Measurements from ENCODE around the gene ABLIM2. TPM values are rescaled to one million over a fixed set of nuclear protein-coding genes. Genes with fewer than 3 reads are reported as not detected.

The ABLIM2 gene
- total and polyA plus RNA-seq, 10 of the 15 experiments (the other 5 are each of a cell fraction or from before 2014, with no cell fraction given), result 0.03 to 0.15 (median 0.05) TPM; not detected in 7

DNA sequence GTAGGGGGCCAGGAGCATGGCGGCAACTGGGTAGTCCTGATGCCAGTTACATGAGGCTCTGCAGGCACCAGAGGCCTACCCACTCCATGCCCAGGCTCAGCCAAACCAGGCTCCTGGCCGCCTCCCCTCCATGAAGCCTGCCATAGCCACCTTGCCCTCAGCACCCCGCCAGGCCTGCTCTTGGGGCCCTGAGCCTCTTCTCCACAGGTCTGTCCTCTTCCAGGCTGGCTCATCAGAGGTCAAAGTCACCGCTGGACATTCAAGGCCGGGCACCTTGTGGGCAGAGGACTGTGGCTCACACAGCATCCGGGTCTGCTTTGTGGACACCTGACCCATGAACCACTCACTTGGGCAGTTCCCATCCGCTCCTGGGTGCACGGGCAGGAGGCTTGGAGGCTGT is 158.9 kb downstream of the ABLIM2 start (continued):
- TF ChIP-seq, protein P1, sequence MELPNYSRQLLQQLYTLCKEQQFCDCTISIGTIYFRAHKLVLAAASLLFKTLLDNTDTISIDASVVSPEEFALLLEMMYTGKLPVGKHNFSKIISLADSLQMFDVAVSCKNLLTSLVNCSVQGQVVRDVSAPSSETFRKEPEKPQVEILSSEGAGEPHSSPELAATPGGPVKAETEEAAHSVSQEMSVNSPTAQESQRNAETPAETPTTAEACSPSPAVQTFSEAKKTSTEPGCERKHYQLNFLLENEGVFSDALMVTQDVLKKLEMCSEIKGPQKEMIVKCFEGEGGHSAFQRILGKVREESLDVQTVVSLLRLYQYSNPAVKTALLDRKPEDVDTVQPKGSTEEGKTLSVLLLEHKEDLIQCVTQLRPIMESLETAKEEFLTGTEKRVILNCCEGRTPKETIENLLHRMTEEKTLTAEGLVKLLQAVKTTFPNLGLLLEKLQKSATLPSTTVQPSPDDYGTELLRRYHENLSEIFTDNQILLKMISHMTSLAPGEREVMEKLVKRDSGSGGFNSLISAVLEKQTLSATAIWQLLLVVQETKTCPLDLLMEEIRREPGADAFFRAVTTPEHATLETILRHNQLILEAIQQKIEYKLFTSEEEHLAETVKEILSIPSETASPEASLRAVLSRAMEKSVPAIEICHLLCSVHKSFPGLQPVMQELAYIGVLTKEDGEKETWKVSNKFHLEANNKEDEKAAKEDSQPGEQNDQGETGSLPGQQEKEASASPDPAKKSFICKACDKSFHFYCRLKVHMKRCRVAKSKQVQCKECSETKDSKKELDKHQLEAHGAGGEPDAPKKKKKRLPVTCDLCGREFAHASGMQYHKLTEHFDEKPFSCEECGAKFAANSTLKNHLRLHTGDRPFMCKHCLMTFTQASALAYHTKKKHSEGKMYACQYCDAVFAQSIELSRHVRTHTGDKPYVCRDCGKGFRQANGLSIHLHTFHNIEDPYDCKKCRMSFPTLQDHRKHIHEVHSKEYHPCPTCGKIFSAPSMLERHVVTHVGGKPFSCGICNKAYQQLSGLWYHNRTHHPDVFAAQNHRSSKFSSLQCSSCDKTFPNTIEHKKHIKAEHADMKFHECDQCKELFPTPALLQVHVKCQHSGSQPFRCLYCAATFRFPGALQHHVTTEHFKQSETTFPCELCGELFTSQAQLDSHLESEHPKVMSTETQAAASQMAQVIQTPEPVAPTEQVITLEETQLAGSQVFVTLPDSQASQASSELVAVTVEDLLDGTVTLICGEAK (IDR thresholded peaks at IDR 0.05; ENCODE audit: borderline replicate concordance), result no peak
- TF ChIP-seq, protein P2, sequence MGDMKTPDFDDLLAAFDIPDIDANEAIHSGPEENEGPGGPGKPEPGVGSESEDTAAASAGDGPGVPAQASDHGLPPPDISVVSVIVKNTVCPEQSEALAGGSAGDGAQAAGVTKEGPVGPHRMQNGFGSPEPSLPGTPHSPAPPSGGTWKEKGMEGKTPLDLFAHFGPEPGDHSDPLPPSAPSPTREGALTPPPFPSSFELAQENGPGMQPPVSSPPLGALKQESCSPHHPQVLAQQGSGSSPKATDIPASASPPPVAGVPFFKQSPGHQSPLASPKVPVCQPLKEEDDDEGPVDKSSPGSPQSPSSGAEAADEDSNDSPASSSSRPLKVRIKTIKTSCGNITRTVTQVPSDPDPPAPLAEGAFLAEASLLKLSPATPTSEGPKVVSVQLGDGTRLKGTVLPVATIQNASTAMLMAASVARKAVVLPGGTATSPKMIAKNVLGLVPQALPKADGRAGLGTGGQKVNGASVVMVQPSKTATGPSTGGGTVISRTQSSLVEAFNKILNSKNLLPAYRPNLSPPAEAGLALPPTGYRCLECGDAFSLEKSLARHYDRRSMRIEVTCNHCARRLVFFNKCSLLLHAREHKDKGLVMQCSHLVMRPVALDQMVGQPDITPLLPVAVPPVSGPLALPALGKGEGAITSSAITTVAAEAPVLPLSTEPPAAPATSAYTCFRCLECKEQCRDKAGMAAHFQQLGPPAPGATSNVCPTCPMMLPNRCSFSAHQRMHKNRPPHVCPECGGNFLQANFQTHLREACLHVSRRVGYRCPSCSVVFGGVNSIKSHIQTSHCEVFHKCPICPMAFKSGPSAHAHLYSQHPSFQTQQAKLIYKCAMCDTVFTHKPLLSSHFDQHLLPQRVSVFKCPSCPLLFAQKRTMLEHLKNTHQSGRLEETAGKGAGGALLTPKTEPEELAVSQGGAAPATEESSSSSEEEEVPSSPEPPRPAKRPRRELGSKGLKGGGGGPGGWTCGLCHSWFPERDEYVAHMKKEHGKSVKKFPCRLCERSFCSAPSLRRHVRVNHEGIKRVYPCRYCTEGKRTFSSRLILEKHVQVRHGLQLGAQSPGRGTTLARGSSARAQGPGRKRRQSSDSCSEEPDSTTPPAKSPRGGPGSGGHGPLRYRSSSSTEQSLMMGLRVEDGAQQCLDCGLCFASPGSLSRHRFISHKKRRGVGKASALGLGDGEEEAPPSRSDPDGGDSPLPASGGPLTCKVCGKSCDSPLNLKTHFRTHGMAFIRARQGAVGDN (IDR thresholded peaks at IDR 0.05), result no peak
- TF ChIP-seq RCOR1 (conservative IDR thresholded peaks at IDR 0.05; ENCODE audit: low read depth, low read length), result no peak
- TF ChIP-seq ZNF274 (IDR thresholded peaks at IDR 0.05; ENCODE audit: insufficient read depth, insufficient read length), result no peak
- no peak for TF ChIP-seq NR2F1 (conservative IDR thresholded peaks at IDR 0.05)
- no peak for TF ChIP-seq CBX3 (IDR thresholded peaks at IDR 0.05; ENCODE audit: borderline replicate concordance, low read depth)
- TF ChIP-seq KDM1A (IDR thresholded peaks at IDR 0.05; ENCODE audit: borderline replicate concordance), result no peak
- TF ChIP-seq MYB (IDR thresholded peaks at IDR 0.05; ENCODE audit: borderline replicate concordance, low read depth, low read length), result no peak
- TF ChIP-seq SMAD1 (IDR thresholded peaks at IDR 0.05; ENCODE audit: low read depth, partially characterized antibody), result no peak
- TF ChIP-seq NFIC (IDR thresholded peaks at IDR 0.05; ENCODE audit: low read depth, low read length), result no peak
- no peak for TF ChIP-seq WRNIP1 (IDR thresholded peaks at IDR 0.05; ENCODE audit: borderline replicate concordance, low read depth, low read length)
- TF ChIP-seq HDAC6 (IDR thresholded peaks at IDR 0.05; ENCODE audit: unreplicated experiment), result no peak
- TF ChIP-seq FOS (IDR thresholded peaks at IDR 0.05; ENCODE audit: borderline replicate concordance, extremely low read depth, insufficient read length), result no peak
